Breast epithelium (tissue), 3 donors: ENCODE measurements around the gene FOXP3.

ENCODE experiments used
- CTCF ChIP-seq, 3 donors: fragments of 450-650 bp; IDR thresholded peaks; one replicate each; pipeline ENCODE4 v1.5.1; 2016 to 2017; ENCODE audit warnings: antibody characterized with exemption in 3 of 3, mild to moderate bottlenecking in 3 of 3, moderate library complexity in 3 of 3
- POLR2AphosphoS5 ChIP-seq, 3 donors: sonication (generic); formaldehyde crosslinking; IDR thresholded peaks; one replicate each; pipeline ENCODE4 v1.6.1; 2017; ENCODE audit warnings: antibody characterized with exemption in 3 of 3

- TF ChIP-seq CTCF (IDR thresholded peaks at IDR 0.05): no peak
- TF ChIP-seq POLR2AphosphoS5 (IDR thresholded peaks at IDR 0.05): no peak
Observed at GRCh38 chrX:49300703-49301102, 36.2 kb upstream of the FOXP3 start.
